GM18511 (cell line): Measurements from ENCODE around the gene FIP1L1.
A peak's percentile ranks its signal among the peaks of the same experiment; 100 is the strongest.

Source experiments
- ATAC-seq: cut with Tn5 transposase; IDR thresholded peaks from one replicate; pipeline ENCODE4 v1.9.1; 2021; ENCODE audit warnings: mild to moderate bottlenecking, moderate library complexity; ENCODE audit not compliant: unreplicated experiment

Gene FIP1L1

DNA sequence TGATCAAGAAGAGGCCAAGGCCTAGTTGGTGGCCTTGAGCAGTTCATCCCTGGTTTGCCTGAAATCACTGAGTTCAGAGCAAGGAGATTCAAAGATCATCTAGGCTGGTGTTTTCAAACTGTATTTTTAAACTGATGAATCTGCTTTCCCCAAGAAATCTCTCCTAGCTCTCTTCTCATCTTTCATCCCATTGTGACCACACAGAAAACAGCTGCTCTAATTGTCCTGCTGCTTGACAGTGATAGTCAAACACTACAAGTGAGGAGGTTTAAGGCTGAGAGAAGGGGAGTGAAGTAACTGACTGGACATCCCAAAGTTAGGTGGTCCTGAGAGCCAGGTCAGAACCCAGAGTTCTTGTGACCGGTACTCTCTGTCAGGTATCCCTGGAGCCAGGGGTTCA is 122.3 kb downstream of the FIP1L1 start:
- no peak for ATAC-seq

DNA sequence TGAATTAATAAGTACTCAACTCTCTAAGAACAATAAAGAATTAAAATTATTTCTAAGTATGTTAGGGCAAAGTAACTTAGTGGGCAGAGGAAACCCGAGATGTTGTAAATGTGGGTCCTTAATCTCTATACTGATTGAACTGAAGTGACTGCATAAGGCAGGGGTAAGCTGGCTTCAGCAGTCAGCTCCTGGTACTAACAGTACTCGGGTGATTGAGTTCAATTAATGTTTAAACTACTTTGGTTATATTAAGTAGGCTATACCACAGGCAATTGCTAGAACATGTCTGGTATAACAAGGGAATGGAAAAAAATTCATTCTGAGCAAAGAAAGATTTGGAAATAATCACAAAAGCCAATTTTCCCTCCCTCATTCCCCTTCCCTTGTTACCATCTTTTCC is 123.1 kb downstream of the FIP1L1 start:
- ATAC-seq = peak; percentile 58

DNA sequence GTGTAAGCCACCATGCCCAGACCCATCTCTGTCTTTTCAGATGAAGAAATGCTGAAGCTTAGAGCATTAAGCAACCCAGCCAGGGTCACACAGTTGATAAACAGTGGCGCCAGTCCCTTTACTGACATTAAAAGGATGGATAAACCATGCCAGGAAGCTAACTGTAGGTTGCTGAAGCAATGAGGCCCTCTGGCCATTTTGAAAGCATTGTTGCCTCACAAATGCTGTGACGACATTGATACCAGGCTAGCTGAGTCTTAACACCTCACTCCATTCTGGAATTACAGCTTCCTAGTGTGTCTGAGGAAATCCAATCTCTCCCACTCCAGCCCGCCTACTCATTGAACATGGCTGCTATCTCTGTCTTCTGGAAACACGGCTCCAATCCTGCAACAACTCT is 124.1 kb downstream of the FIP1L1 start:
- ATAC-seq = no peak

DNA sequence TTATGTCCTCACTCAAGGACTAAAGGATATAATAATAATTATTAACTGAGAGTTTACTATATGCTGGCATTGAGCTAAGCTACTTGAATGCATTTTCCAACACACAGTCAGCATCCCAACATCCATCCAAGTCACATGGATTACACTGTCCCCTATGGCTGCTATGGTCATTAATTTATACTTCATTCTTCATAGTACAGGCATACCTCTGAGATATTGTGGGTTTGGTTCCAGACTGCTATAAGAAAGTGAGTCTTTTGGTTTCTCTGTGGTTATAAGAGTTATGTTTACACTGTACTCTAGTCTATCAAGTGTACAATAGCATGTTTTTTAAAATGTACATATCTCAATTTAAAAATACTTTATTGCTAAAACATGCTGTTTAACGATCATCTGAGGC is 124.7 kb downstream of the FIP1L1 start:
- no peak for ATAC-seq

DNA sequence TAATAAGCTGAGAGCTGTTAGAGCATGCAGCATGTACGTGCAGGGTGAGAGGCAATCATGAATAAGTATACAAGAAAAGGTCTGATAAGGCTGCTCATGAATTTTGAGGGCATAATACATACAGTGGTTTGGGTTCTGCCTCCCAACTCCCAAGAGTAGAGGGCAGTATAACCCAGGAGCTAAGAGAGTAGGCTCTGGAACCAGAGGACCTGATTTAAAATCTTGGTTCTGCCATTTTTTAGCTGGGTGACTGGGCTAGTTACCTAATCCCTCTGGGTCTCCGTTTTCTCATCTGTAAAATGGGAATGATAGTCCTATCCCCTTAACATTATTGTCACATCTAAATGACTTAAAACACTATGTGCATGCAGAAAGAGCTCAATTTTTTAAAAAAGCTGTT is 128.5 kb downstream of the FIP1L1 start:
- no peak for ATAC-seq

DNA sequence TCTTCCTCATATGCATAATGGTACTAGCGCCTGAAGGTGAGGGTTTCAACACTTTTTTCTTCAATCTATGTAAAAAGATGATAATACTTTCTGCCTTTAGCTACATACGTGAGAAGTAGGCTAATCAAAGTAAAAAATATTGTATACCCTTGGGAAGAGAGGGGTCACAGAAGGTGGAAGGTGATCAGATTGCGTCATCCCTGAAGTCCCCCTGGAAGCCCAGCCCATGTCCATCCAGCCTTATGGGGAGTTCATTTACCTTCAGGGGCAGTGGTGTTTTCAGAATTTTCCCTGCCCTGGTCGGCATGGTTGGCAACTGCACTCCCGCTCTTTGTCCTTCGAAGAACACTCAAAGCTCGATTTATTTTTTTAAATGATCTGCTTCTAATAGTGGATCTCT is 129.6 kb downstream of the FIP1L1 start:
- no peak for ATAC-seq

DNA sequence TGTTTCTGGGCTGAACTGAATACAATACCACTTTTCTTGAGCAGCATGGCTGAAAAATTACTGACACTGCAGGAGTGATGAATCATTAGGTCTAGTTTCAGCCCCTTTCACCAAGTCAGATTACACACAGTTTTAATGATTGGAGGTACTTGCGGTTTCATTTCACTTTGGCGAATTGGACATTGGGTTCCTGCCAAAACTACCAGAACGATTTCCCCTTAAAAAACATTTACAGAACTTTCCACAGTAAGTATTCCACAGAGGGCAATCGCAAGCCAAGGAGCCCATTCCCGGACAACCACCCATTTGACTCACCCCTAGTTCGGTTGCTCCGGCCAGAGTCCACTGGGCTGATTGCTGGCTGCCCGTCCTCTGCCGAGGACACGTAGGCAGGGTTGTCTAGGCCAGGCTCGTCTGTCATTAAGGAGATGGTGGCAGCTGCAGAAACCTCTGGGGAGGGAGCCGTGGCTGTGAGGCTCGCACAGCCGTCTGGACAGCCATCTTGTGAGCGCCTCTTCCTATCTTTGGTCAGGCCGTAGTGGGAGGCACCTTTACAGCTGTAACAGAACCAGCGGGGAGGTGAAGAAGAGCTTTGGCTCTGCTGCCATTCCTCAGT is 130.3 kb downstream of the FIP1L1 start:
- ATAC-seq = no peak

DNA sequence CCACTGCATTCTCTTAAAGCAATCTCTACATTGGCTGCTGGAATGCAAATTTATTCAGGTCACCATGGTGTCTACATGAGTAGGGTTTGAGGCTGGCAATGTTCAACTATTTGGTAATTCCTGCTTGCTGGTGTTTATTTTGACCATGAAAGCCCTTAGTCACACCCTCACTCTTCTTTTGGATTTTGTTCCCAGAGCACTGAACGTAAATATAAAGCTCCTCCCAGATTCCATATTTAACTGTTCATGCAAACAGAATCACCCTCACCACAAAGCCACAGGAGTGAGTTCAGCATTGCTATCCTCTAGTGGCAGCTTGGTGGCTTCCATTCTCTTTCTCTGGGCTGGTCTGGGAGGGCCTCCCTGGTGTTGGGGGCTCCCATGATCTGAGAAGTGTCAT is 131.0 kb downstream of the FIP1L1 start:
- no peak for ATAC-seq

DNA sequence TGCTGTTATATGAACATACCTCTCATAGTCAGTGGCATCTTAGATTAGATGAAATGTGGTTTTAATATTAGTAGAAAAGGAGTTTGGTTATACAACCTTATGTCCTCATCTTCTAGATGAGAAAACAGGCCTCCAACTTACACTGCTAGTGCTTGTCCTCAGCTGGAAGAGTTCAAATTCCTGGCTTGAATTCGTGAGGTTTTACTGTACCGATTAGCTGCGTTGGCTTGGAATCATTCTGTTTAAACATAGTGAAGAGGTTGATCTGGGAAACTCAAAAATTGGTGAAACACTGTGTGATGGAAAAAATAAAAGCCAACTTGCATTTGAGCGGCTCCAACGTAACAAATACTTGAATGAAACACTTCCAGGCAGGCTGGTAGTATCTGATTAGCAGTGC is 132.9 kb downstream of the FIP1L1 start:
- no peak for ATAC-seq
